Measurements from ENCODE around the gene TMEM95. TPM values are rescaled to one million over a fixed set of nuclear protein-coding genes. Genes with fewer than 3 reads are reported as not detected.

The TMEM95 gene
- total RNA-seq, 1 experiment from 2014 or later: not detected

GRCh38 chr17:7356072-7356549 lies 1.2 kb downstream of the TMEM95 start:
- POLR2A ChIA-PET (ENCODE audit: unreplicated experiment): no interaction called here
- H3K9ac ChIP-seq (ENCODE audit: low read length): no peak overlapping the region

DNA sequence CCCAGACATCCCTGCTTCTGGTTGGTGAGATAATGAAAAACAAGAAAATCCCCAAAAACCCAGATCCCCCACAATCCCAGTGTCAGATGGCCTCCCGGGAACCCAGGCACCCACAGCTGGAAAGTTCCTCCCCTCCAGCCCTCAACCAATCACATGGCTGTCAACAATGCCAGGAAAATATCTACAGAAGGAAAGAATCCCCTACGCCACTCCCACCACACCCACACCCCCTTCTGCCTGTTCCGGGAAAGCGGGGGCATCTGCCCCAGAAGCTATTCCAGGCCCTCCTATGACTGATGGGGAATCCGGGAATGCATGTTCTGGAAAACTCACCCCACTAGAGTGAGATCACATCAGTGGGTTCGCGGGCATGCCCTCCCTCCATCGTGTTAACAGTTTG lies 1.8 kb downstream of the TMEM95 start:
- peaks cover 26% of the 10 kb centered on the region for H3K79me2 ChIP-seq (ENCODE audit: low read length)
- ChIA-PET POLR2A (ENCODE audit: unreplicated experiment) (no interaction called here), CTCF (no interaction called here)
- H3K4me2 ChIP-seq (ENCODE audit: low read length): no peak overlapping the region
- no peak overlapping the region for H2AFZ ChIP-seq (ENCODE audit: low read length)
- no peaks in the 10 kb centered on the region for H4K20me1 ChIP-seq (ENCODE audit: low read length)
- H3K9ac ChIP-seq (ENCODE audit: low read length): no peak overlapping the region
- no peak for TF ChIP-seq EZH2 (IDR thresholded peaks at IDR 0.05; ENCODE audit: low read length, unreplicated experiment)
- TF ChIP-seq CTCF (conservative IDR thresholded peaks at IDR 0.05; ENCODE audit: low read depth, low read length): no peak
- no peak for TF ChIP-seq EZH2phosphoT487 (IDR thresholded peaks at IDR 0.05; ENCODE audit: borderline replicate concordance, low read length)
- no TSS peak for BruUV-seq (replicated peaks)
- H3K4me3 ChIP-seq (ENCODE audit: low read length): no peak overlapping the region
- intact Hi-C loops (cut with micrococcal nuclease): no loop called here
- no peaks in the 10 kb centered on the region for H3K27me3 ChIP-seq (ENCODE audit: low read length)
- no peaks in the 10 kb centered on the region for H3K36me3 ChIP-seq (ENCODE audit: low read depth, low read length)
- DNase-seq: no peak
- H3K27ac ChIP-seq (ENCODE audit: low read length): no peak overlapping the region
- H3K4me1 ChIP-seq (ENCODE audit: insufficient read depth, low read length): peaks cover 24% of the 10 kb centered on the region; the same call in 1 of the 2 replicates
- H3K9me2 ChIP-seq (replicated peaks; ENCODE audit: low read length): no peaks in the 10 kb centered on the region
- peaks cover 3% of the 10 kb centered on the region for H3F3A ChIP-seq (ENCODE audit: low read length, unreplicated experiment)
- no peaks in the 10 kb centered on the region for H3K9me3 ChIP-seq (ENCODE audit: low read length)
- ATAC-seq: no peak

More at GRCh38 chr17:7356072-7356549, 1.2 kb downstream of the TMEM95 start:
- H4K20me1 ChIP-seq (ENCODE audit: low read length): no peaks in the 10 kb centered on the region
- BruUV-seq (replicated peaks): no TSS peak
- ATAC-seq (peak; percentile 35), DNase-seq (peak; percentile 83)
- no peaks in the 10 kb centered on the region for H3K9me3 ChIP-seq (ENCODE audit: low read length)
- CTCF ChIA-PET: interaction anchor here (0.6 to 1.0 kb wide), 4 partner anchors 48 to 366 kb away, joined by 3 to 6 read pairs (median 3); partner anchors contain the start of gene TMEM256
- intact Hi-C loops (cut with micrococcal nuclease): no loop called here
- no peak overlapping the region for H3K27ac ChIP-seq (ENCODE audit: low read length)
- H2AFZ ChIP-seq (ENCODE audit: low read length): 0 out of 2 replicates have a peak overlapping the region, but pooled peaks have one; percentile 53
- no peaks in the 10 kb centered on the region for H3K9me2 ChIP-seq (replicated peaks; ENCODE audit: low read length)
- peaks cover 3% of the 10 kb centered on the region for H3F3A ChIP-seq (ENCODE audit: low read length, unreplicated experiment)
- H3K4me1 ChIP-seq (ENCODE audit: insufficient read depth, low read length): peaks cover 24% of the 10 kb centered on the region; the same call in 1 of the 2 replicates
- no peaks in the 10 kb centered on the region for H3K36me3 ChIP-seq (ENCODE audit: low read depth, low read length)
- TF ChIP-seq EZH2 (IDR thresholded peaks at IDR 0.05; ENCODE audit: low read length, unreplicated experiment) (no peak), CTCF (conservative IDR thresholded peaks at IDR 0.05; ENCODE audit: low read depth, low read length) (peak; percentile 80), EZH2phosphoT487 (IDR thresholded peaks at IDR 0.05; ENCODE audit: borderline replicate concordance, low read length) (no peak)
- peaks cover 29% of the 10 kb centered on the region for H3K79me2 ChIP-seq (ENCODE audit: low read length)
- H3K4me2 ChIP-seq (ENCODE audit: low read length): peak overlapping the region; percentile 47; the same call in 1 of the 2 replicates
- H3K27me3 ChIP-seq (ENCODE audit: low read length): no peaks in the 10 kb centered on the region
- no peak overlapping the region for H3K4me3 ChIP-seq (ENCODE audit: low read length)

DNA sequence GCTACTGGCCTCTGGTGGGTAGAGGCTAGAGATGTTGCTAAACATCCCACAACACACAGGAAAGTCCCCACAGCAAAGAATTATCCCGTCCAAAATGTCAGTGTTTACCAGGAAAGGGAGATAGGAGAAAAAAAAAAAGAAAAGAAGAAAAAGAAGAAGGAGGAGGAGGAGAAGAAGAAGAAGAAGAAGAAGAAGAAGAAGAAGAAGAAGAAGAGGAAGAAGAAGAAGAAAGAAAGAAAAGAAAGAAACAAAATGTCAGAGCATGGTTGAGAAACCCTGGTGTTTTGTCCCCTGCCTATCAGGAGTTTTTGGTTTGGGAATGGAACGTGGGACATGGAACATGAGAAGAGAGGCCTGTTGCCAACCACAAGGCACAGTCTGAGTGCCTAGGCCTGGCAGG lies 2.4 kb downstream of the TMEM95 start:
- H3K4me2 ChIP-seq (ENCODE audit: low read length): no peak overlapping the region
- intact Hi-C loops (cut with micrococcal nuclease): no loop called here
- no peaks in the 10 kb centered on the region for H4K20me1 ChIP-seq (ENCODE audit: low read length)
- ChIA-PET POLR2A (ENCODE audit: unreplicated experiment) (no interaction called here), CTCF (no interaction called here)
- H3K27me3 ChIP-seq (ENCODE audit: low read length): no peaks in the 10 kb centered on the region
- ATAC-seq (no peak), DNase-seq (no peak)
- no peaks in the 10 kb centered on the region for H3K9me3 ChIP-seq (ENCODE audit: low read length)
- H3K79me2 ChIP-seq (ENCODE audit: low read length): peaks cover 22% of the 10 kb centered on the region
- no peaks in the 10 kb centered on the region for H3K9me2 ChIP-seq (replicated peaks; ENCODE audit: low read length)
- TF ChIP-seq EZH2phosphoT487 (IDR thresholded peaks at IDR 0.05; ENCODE audit: borderline replicate concordance, low read length) (no peak), CTCF (conservative IDR thresholded peaks at IDR 0.05; ENCODE audit: low read depth, low read length) (no peak), EZH2 (IDR thresholded peaks at IDR 0.05; ENCODE audit: low read length, unreplicated experiment) (no peak)
- no TSS peak for BruUV-seq (replicated peaks)
- H3K36me3 ChIP-seq (ENCODE audit: low read depth, low read length): no peaks in the 10 kb centered on the region
- peaks cover 24% of the 10 kb centered on the region; the same call in 1 of the 2 replicates for H3K4me1 ChIP-seq (ENCODE audit: insufficient read depth, low read length)
- no peak overlapping the region for H3K4me3 ChIP-seq (ENCODE audit: low read length)
- no peak overlapping the region for H3K27ac ChIP-seq (ENCODE audit: low read length)
- H3F3A ChIP-seq (ENCODE audit: low read length, unreplicated experiment): peaks cover 3% of the 10 kb centered on the region
- H3K9ac ChIP-seq (ENCODE audit: low read length): no peak overlapping the region
- no peak overlapping the region for H2AFZ ChIP-seq (ENCODE audit: low read length)
